MCF 10A (cell line): Measurements from ENCODE around the gene IPPK. TPM values are rescaled to one million over a fixed set of nuclear protein-coding genes. Genes with fewer than 3 reads are reported as not detected.

ENCODE experiments used
- BruUV-seq: library from RNA; stranded (reverse); fragments of 400-500 nt; replicated peaks from 2 replicates; lab custom pipeline; 2021; lab: Mats Ljungman, UMichigan
- CTCF ChIA-PET: fragments of 300-600 bp; sonication (Branson Sonifier 250); formaldehyde crosslinking; extraction: SDS; loops from one replicate; lab custom pipeline; 2021; ENCODE audit warnings: antibody characterized with exemption, inconsistent platforms; lab: Yijun Ruan, JAX
- POLR2A ChIA-PET: fragments of 300-600, 350-650 bp; sonication (Branson Sonifier 250); formaldehyde crosslinking; extraction: SDS; loops from one replicate; lab custom pipeline; 2020; ENCODE audit warnings: antibody characterized with exemption, inconsistent platforms; lab: Yijun Ruan, JAX
- DNase-seq: peaks from one replicate; pipeline ENCODE4 v3.0.0-alpha.2; 2018; ENCODE audit not compliant: unreplicated experiment
- H3K27ac Mint-ChIP-seq: one replicate; pipeline ENCODE4 v1.8.0; 2022; ENCODE audit warnings: mild to moderate bottlenecking, low read depth, mixed read lengths; ENCODE audit not compliant: unreplicated experiment
- H3K27me3 Mint-ChIP-seq: one replicate; pipeline ENCODE4 v1.8.0; 2022; ENCODE audit warnings: mixed read lengths; ENCODE audit not compliant: insufficient read depth, unreplicated experiment
- H3K36me3 Mint-ChIP-seq: one replicate; pipeline ENCODE4 v1.8.0; 2022; ENCODE audit warnings: mild to moderate bottlenecking, moderate library complexity, mixed read lengths; ENCODE audit not compliant: insufficient read depth, unreplicated experiment
- H3K4me1 Mint-ChIP-seq: one replicate; pipeline ENCODE4 v1.8.0; 2022; ENCODE audit warnings: mixed read lengths; ENCODE audit not compliant: insufficient read depth, unreplicated experiment
- H3K4me3 Mint-ChIP-seq: one replicate; pipeline ENCODE4 v1.8.0; 2022; ENCODE audit warnings: mild to moderate bottlenecking, moderate library complexity, mixed read lengths; ENCODE audit not compliant: unreplicated experiment
- H3K9me3 Mint-ChIP-seq: one replicate; pipeline ENCODE4 v1.8.0; 2022; ENCODE audit warnings: mixed read lengths; ENCODE audit not compliant: unreplicated experiment
- intact Hi-C: fragments of 100-400 bp; cut with micrococcal nuclease; formaldehyde crosslinking; loops from 2 replicates; pipeline ENCODE4 v1.14.1; 2022
- total RNA-seq: library from RNA; stranded (reverse); gene quantifications from 2 replicates; pipeline ENCODE4 v1.2.3, GENCODE V29; 2022
- TF ChIP-seq, protein P1 (sequence below): fragments of 200-600 bp; IDR thresholded peaks from one replicate; pipeline ENCODE4 v1.8.0; 2022; ENCODE audit warnings: antibody characterized with exemption, mild to moderate bottlenecking; ENCODE audit not compliant: unreplicated experiment

Gene IPPK
- total RNA-seq, 1 experiment from 2014 or later, result 16.6 TPM

- no peak overlapping the region for H3K4me3 Mint-ChIP-seq
- no peaks in the 10 kb centered on the region for H3K9me3 Mint-ChIP-seq
- no peak for DNase-seq
- TF ChIP-seq, protein P1, sequence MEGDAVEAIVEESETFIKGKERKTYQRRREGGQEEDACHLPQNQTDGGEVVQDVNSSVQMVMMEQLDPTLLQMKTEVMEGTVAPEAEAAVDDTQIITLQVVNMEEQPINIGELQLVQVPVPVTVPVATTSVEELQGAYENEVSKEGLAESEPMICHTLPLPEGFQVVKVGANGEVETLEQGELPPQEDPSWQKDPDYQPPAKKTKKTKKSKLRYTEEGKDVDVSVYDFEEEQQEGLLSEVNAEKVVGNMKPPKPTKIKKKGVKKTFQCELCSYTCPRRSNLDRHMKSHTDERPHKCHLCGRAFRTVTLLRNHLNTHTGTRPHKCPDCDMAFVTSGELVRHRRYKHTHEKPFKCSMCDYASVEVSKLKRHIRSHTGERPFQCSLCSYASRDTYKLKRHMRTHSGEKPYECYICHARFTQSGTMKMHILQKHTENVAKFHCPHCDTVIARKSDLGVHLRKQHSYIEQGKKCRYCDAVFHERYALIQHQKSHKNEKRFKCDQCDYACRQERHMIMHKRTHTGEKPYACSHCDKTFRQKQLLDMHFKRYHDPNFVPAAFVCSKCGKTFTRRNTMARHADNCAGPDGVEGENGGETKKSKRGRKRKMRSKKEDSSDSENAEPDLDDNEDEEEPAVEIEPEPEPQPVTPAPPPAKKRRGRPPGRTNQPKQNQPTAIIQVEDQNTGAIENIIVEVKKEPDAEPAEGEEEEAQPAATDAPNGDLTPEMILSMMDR, result no peak
- CTCF ChIA-PET, result interaction anchor here (1.1 kb wide), 1 partner anchor 35 kb away, joined by 4 read pairs; no protein-coding TSS in a partner anchor
- H3K4me1 Mint-ChIP-seq, result peaks cover 8% of the 10 kb centered on the region
- H3K27me3 Mint-ChIP-seq, result no peaks in the 10 kb centered on the region
- POLR2A ChIA-PET, result no interaction called here
- H3K27ac Mint-ChIP-seq, result no peak overlapping the region
- H3K36me3 Mint-ChIP-seq, result peaks cover 7% of the 10 kb centered on the region
- BruUV-seq, result no TSS peak
- intact Hi-C loops, result no loop called here
These were observed 12.3 kb upstream of the IPPK start for GRCh38 chr9:92682269-92682668.

DNA sequence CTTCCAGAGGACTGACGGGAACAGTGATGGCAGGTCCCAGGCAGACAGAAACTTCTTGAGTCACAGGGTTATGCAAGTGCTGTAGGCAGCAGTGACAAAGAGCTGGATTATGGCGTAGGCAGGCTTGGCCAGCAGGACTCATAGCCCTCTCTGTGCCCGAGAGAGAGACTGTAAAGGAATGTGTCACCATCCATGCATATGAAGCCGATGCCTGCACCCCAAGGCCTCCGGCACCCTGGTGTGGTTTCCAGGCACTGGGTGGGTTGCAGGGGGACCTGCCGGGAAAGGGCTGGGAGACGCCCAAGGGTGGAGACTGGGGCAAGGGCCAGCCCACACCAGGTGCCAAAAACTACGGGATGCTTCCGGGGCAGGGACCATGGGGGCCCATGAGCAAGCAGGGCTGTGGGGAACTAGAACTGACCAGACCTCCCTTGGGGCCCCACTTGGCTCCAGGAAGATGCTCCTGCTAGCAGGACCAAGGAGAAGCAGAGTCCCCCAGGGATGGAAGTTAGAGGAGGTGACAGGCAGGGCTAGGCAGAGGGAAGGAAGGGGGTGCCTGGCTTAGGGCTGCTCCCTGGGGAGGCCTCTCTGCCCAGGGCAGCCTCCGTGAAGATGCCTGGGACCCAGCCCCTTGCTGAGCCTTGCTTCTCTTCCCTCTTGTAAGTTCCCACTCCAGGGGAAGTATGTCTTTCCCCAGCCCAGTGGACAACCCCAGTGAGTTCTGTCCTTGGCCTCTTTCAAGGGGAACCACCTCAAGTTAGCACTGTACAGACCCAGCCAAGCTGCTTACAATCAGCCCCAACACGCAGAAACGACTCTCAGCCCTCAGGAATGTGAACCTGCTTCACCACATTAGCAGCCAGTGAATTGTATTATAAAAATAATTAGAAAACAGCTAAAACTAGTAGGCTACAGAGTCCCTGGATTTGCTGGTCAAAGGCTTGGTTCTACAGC is 10.5 kb upstream of the IPPK start:
- Mint-ChIP-seq H3K27ac (peak overlapping the region; percentile 59), H3K4me3 (peak overlapping the region; percentile 3), H3K9me3 (no peaks in the 10 kb centered on the region), H3K36me3 (peaks cover 7% of the 10 kb centered on the region), H3K4me1 (peaks cover 8% of the 10 kb centered on the region), H3K27me3 (no peaks in the 10 kb centered on the region)
- ChIA-PET POLR2A (interaction anchor here (0.8 to 2.8 kb wide), 3 partner anchors 10 to 26 kb away, joined by 4 to 20 read pairs (median 5); partner anchors contain the start of gene IPPK), CTCF (interaction anchor here (1.0 to 1.4 kb wide), 4 partner anchors 9 to 35 kb away, joined by 3 to 5 read pairs (median 4); no protein-coding TSS in a partner anchor)
- DNase-seq, result peak; percentile 92
- intact Hi-C loops, result no loop called here
- TF ChIP-seq, protein P1, result no peak
- no TSS peak for BruUV-seq

GRCh38 chr9:92679413-92680165 is 9.7 kb upstream of the IPPK start:
- Mint-ChIP-seq H3K9me3 (no peaks in the 10 kb centered on the region), H3K4me3 (peak overlapping the region; percentile 3), H3K27ac (peak overlapping the region; percentile 59), H3K27me3 (no peaks in the 10 kb centered on the region), H3K36me3 (peaks cover 7% of the 10 kb centered on the region), H3K4me1 (peaks cover 8% of the 10 kb centered on the region)
- DNase-seq, result no peak
- CTCF ChIA-PET, result interaction anchor here (1.2 kb wide), 1 partner anchor 36 kb away, joined by 4 read pairs; no protein-coding TSS in a partner anchor
- intact Hi-C loops, result loop anchor here (10.0 kb wide), 1 partner anchor 85 kb away; the partner anchor contains the start of gene BICD2
- TF ChIP-seq, protein P1, result no peak
- no TSS peak for BruUV-seq
- POLR2A ChIA-PET, result interaction anchor here (0.7 to 2.8 kb wide), 4 partner anchors 9 to 79 kb away, joined by 3 to 20 read pairs (median 4); partner anchors contain the start of gene IPPK
